Endothelial cell of umbilical vein (primary cell): Measurements from ENCODE around the gene KCNK13.

Experiments
- CTCF ChIP-seq, 2 donors: IDR thresholded peaks; 1 replicate in 1 of 2; 2 replicates in 1 of 2; pipeline ENCODE4 v1.5.1; 2011; ENCODE audit warnings: low read length in 2 of 2, mild to moderate bottlenecking in 2 of 2, moderate library complexity in 2 of 2, control low read depth in 1 of 2, inconsistent platforms in 1 of 2, low read depth in 1 of 2; ENCODE audit not compliant: insufficient read depth in 1 of 2; ENCODE audit errors: extremely low read depth in 1 of 2
- GATA2 ChIP-seq: IDR thresholded peaks from 2 replicates; pipeline ENCODE4 v1.7.0; 2011; ENCODE audit warnings: low read depth, mild to moderate bottlenecking, moderate library complexity, mixed read lengths, low read length; ENCODE audit not compliant: insufficient read length, insufficient read depth
- POLR2A ChIP-seq: IDR thresholded peaks from 2 replicates; pipeline ENCODE4 v1.6.1; 2012; ENCODE audit warnings: low read depth, mild to moderate bottlenecking, control low read depth, low read length

- TF ChIP-seq GATA2 (peak; percentile 80), CTCF (IDR thresholded peaks at IDR 0.05; ENCODE audit: extremely low read depth in 1 of 2, insufficient read depth in 1 of 2, low read depth in 1 of 2, low read length in 2 of 2) (no peak), POLR2A (no peak)
Observed at GRCh38 chr14:90132821-90133570, 71.2 kb downstream of the KCNK13 start.
